NCI-H526 (cell line): ENCODE data around the gene PML.
"Not testable (repeated sequence)": the region's sequence is repeated elsewhere in the genome, so short reads cannot be mapped to it uniquely, and the experiment has no call there.

Experiments used
- DNase-seq, 2 experiments: peaks; one replicate each; lab custom pipeline; 2025; lab: John Stamatoyannopoulos, UW

Gene PML

DNA sequence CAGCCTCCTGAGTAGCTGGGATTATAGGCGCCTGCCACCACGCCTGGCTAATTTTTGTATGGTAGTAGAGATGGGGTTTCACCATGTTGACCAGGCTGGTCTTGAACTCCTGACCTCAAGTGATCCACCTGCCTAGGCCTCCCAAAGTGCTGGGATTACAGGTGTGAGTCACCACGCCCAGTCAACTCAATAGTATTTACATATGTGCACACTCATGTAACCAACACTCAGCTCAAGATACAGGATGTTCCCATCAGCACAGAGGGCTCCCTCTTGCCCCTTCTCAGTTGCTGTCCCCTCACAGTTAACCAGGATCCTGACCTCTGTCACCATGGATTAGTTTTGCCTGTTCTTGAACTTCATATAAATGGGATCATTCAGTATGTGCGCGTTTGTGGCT lies 61.8 kb downstream of the PML start:
- not testable (repeated sequence) for DNase-seq

GRCh38 chr15:74059050-74059833 lies 64.7 kb downstream of the PML start:
- not testable (repeated sequence) for DNase-seq

DNA sequence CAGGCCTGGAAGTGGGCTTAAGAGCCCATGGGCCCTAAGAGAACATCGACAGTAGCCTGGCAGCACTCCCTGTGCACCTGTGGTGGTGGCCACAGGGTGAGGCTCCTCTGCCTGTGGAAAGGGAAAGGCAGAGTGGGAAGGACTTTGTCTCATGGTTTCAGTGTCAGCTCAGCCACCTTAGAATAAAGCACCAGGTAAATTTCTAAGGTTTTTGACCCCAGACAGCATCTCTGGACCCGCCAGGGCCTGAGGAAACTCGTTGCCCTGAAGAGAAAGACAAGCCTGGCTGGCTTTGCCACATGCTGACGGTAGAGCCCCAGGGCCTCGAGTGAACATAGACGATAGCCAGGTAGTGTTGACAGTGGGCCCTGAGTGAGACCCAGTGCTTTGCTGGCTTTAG lies 65.7 kb downstream of the PML start:
- no peak for DNase-seq

DNA sequence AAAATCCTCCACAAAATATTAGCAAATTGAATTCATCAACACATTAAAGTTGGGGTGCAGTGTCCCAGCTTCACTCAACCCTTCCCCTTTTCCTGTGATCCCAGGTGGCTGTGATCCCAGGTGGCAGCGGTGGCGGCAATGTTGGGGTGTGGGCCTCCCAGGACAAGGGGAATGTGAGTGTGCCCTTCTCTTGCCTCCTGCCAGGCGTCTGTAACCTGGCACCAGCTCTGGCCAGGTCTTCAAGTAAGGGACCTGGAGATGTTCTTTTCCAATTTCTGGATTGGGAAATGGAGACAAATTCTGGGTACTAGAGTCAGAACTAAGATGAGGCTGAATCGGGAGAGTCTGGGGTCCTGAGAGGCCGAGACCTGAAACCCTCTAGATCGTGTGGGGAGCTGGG lies 67.7 kb downstream of the PML start:
- no peak for DNase-seq

DNA sequence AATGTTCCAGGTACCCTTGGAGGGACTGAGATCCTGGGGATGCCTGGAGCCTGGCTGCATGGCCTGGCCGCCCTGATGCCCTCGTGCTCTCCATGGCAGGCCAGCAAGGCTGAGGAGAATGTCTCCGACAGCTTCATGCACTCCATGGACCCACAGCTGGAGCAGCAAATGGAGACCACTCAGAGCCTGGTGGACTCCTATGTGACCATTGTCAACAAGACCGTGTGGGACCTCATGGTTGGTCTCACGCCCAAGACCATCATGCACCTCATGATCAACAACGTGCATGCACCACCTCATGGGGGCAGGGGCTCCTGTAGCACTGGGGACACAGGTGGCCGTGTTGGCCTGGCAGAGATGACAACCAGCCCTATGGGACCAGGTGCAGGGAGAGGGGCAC lies 68.2 kb downstream of the PML start:
- no peak for DNase-seq

DNA sequence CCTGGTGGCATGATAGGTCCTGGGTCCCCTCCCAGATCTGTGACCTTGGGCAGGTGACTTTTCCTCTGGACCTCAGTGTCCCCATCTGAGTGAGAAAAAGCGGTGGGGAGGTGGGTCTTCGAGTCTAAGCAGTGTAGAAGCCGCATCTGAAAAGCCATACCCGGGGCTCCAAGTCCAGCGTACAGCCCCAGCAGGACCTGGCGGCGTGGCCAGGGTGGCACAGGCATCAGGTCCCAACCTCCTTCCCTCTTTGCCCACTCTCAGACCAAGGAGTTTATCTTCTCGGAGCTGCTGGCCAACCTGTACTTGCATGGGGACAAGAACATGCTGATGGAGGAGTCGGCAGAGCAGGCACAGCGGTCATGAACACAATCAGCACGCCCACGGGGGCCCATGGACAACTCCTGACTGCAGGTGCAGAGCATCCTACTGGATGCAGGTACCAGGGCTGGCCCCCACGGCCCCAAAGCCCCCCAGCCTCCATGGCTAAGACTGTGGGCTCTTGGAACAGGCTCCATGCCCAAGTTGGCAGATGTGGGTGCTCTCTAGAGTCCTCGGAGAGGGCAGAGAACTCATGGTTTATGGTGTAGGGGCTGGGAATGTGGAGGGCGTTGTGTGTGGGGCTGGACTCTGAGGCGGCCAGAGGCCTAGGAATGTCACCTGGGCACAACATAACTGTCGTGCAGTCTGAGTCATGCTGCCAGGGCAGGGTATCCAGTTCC lies 69.1 kb downstream of the PML start:
- DNase-seq, result not testable (repeated sequence)

- not testable (repeated sequence) for DNase-seq
These were observed 69.7 kb downstream of the PML start for GRCh38 chr15:74064183-74064582.

GRCh38 chr15:74064822-74065221 lies 70.3 kb downstream of the PML start:
- DNase-seq, result not testable (repeated sequence)

- not testable (repeated sequence) for DNase-seq
These were observed 71.3 kb downstream of the PML start for GRCh38 chr15:74065684-74066411.

GRCh38 chr15:74071645-74072044 lies 77.1 kb downstream of the PML start:
- not testable (repeated sequence) for DNase-seq

DNA sequence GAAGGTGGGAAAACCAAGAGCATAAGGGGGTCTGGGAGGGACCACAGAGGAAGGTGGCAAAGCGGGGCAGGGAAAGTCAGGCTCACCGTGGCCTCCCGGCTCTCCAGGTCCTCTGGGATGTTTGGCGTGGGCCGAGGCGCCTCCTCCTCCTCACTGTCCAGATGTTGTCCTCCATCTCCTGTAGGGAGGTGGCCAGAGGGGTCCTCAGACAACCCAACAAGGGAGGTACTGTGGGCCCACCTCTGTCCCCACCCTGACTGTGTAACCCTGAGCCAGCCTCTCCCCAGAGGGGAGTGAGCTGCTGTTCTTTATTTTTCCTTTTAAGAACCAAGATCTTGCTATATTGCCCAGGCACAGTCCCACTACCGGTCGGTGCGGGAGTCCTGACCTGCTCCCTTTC lies 77.6 kb downstream of the PML start:
- DNase-seq, result not testable (repeated sequence)

GRCh38 chr15:74072614-74073337 lies 78.3 kb downstream of the PML start:
- DNase-seq, result not testable (repeated sequence)

DNA sequence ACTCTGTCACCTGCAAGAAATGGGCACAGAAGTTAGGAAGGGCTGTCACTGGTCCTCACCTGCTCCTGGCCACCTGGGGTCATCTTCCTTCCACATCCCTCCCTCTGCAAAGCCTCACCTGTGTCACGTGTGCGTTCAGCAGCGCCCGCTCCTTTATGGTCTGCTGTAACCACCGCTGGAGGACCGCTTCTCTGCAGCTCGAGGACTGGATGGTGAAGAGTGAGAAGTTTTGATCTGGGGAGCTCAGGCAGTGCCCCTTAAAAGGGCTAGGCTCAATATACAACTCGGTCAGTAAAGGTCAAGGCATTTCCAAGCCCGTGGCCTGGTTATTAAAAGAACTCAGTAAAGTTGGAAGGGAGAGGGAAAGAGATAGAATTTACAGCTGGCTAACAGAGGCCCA lies 81.3 kb downstream of the PML start:
- DNase-seq, result not testable (repeated sequence)

DNA sequence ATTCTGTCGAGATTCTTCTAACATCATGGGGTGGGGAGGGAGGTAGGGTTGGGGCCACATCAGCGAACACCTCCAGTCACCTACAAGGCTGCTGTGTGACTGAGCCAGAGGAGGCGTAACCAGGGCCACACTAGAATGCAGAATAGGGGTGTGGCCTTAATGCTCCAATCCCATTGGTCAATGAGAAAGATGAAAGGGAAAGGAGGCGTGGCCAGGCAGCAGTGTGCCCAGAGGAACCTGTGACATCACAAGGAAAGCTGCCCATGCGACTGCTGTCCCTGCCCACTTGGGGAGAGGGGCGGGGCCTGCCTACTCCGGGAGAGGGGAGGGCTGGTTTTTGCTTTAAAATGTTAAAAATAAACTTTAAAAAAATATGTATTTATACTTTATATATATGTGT lies 87.9 kb downstream of the PML start, which contains the start of gene GOLGA6A:
Gene GOLGA6A (minus strand): TSS at position 101 of the 400 bp plus-strand sequence. CDS start 41 bp downstream, at position 60.
- not testable (repeated sequence) for DNase-seq

GRCh38 chr15:74094567-74094966 lies 100.1 kb downstream of the PML start:
- DNase-seq, result not testable (repeated sequence)

DNA sequence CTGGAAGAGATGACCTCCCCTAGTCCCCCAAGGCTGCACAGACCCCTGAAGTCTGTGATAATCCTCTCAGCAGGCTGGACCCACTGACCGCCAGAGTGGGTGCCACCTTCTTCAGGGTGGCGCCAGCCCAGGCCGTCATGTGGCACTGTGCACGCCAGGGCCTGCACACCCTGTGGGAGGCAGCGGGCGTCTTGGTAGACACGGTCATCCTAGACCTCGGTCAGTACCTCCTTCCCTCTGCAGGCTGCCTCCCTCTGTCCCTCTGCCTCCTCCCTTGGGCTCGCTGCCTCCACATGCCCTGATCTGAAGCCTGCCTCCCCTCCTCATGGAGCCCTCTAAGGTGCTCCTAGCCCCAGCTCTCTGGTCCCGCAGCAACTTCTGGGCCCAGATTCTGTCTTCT lies 101.1 kb downstream of the PML start:
- DNase-seq, result not testable (repeated sequence)

DNA sequence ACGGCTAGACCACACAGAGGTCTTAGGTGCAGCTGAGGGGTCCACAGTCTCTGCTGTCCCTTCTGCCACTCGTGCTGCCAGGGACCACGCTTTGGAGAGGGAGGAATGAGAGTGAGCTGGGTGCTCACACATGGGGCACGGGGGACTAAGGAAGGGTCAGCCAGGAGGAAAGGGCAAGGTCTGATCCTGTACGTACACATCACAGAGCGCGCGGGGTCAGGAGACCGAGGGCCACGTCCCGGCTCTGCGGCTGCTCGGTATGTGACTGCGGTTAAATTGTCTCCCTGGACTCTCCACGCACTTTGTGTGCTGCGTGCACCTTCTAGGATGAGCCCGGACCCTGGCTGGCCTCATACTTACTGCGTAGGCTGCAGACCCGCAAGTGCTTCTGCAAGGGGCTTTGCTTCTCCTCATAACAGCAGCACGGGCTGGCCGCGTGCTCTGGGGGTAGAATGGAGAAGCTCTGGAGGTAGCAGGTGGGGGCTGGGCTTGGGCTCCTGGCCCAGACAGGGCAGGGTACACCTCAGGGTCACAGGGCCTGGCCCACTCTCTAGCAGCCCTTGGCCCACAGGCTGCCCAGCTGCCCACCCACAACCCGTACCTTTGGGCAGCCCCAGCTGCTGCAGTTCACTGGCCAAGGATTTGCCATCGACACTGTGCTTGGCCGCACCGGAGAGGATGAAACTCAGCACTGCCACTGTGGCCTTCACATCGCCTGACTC lies 102.4 kb downstream of the PML start:
- DNase-seq, result not testable (repeated sequence)
